Osteoblast (primary cell): Measurements from ENCODE around the gene LRMDA. TPM values are rescaled to one million over a fixed set of nuclear protein-coding genes. Genes with fewer than 3 reads are reported as not detected.

Experiments
- DNase-seq: peaks from one replicate; pipeline ENCODE4 v3.0.0; 2011; ENCODE audit warnings: low spot score, mixed read lengths; ENCODE audit not compliant: insufficient read length; ENCODE audit errors: missing footprints
- H2AFZ ChIP-seq: 2 replicates; pipeline ENCODE4 v1.6.0; 2011; ENCODE audit warnings: mild to moderate bottlenecking, low read length
- H3K27ac ChIP-seq: 2 replicates; pipeline ENCODE4 v1.5.1; 2011; ENCODE audit warnings: mild to moderate bottlenecking, low read depth, low read length, moderate library complexity
- H3K27me3 ChIP-seq: 2 replicates; pipeline ENCODE4 v1.6.0; 2012; ENCODE audit warnings: mild to moderate bottlenecking, control low read depth, inconsistent platforms, low read length, moderate library complexity; ENCODE audit not compliant: insufficient read depth
- H3K36me3 ChIP-seq: 2 replicates; pipeline ENCODE4 v1.5.1; 2011; ENCODE audit warnings: mild to moderate bottlenecking, low read length, control low read depth, moderate library complexity; ENCODE audit not compliant: insufficient read depth
- H3K4me1 ChIP-seq: 2 replicates; pipeline ENCODE4 v1.5.1; 2011; ENCODE audit warnings: mild to moderate bottlenecking, low read length, control low read depth, moderate library complexity; ENCODE audit not compliant: insufficient read depth
- H3K4me2 ChIP-seq: 2 replicates; pipeline ENCODE4 v1.6.0; 2011; ENCODE audit warnings: mild to moderate bottlenecking, low read length; ENCODE audit not compliant: insufficient read depth
- H3K4me3 ChIP-seq: fragments of 200-600 bp; sonication (generic); 3 replicates; pipeline ENCODE4 v1.5.1; 2012; ENCODE audit warnings: mild to moderate bottlenecking, low read length, inconsistent platforms; ENCODE audit not compliant: insufficient read depth
- H3K79me2 ChIP-seq: 2 replicates; pipeline ENCODE4 v1.6.0; 2012; ENCODE audit warnings: mild to moderate bottlenecking, low read length, control low read depth, inconsistent platforms; ENCODE audit not compliant: insufficient read depth
- H3K9me3 ChIP-seq: 2 replicates; pipeline ENCODE4 v1.5.1; 2011; ENCODE audit warnings: low read depth, low read length, control low read depth
- H4K20me1 ChIP-seq: 2 replicates; pipeline ENCODE4 v1.6.0; 2012; ENCODE audit warnings: mild to moderate bottlenecking, low read length, control low read depth; ENCODE audit not compliant: insufficient read depth
- total RNA-seq: library from RNA; depleted of rRNA; stranded (reverse); fragments of >200 nt; gene quantifications from 2 replicates; pipeline ENCODE4 v1.2.3, GENCODE V29; 2012
- TF ChIP-seq, protein P1 (sequence below): IDR thresholded peaks from 2 replicates; pipeline ENCODE4 v1.5.1; 2011; ENCODE audit warnings: mild to moderate bottlenecking, low read depth, low read length, moderate library complexity; ENCODE audit errors: extremely low read depth

LRMDA gene
- total RNA-seq, 1 donor, result 18.5 TPM

GRCh38 chr10:75922435-75922834 is 491.0 kb downstream of the LRMDA start:
- no peaks in the 10 kb centered on the region for H3K27me3 ChIP-seq
- no peaks in the 10 kb centered on the region for H3K36me3 ChIP-seq
- TF ChIP-seq, protein P1, sequence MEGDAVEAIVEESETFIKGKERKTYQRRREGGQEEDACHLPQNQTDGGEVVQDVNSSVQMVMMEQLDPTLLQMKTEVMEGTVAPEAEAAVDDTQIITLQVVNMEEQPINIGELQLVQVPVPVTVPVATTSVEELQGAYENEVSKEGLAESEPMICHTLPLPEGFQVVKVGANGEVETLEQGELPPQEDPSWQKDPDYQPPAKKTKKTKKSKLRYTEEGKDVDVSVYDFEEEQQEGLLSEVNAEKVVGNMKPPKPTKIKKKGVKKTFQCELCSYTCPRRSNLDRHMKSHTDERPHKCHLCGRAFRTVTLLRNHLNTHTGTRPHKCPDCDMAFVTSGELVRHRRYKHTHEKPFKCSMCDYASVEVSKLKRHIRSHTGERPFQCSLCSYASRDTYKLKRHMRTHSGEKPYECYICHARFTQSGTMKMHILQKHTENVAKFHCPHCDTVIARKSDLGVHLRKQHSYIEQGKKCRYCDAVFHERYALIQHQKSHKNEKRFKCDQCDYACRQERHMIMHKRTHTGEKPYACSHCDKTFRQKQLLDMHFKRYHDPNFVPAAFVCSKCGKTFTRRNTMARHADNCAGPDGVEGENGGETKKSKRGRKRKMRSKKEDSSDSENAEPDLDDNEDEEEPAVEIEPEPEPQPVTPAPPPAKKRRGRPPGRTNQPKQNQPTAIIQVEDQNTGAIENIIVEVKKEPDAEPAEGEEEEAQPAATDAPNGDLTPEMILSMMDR, result peak; percentile 52
- no peaks in the 10 kb centered on the region for H3K79me2 ChIP-seq
- H3K4me2 ChIP-seq, result no peak overlapping the region
- H3K9me3 ChIP-seq, result no peaks in the 10 kb centered on the region
- no peaks in the 10 kb centered on the region for H3K4me1 ChIP-seq
- DNase-seq, result no peak
- H2AFZ ChIP-seq, result no peak overlapping the region
- no peak overlapping the region for H3K27ac ChIP-seq
- H3K4me3 ChIP-seq, result no peak overlapping the region
- H4K20me1 ChIP-seq, result peaks cover 4% of the 10 kb centered on the region

GRCh38 chr10:75924309-75924902 is 493.0 kb downstream of the LRMDA start:
- DNase-seq, result no peak
- Histone ChIP-seq H3K4me2 (no peak overlapping the region), H4K20me1 (peaks cover 4% of the 10 kb centered on the region), H3K79me2 (no peaks in the 10 kb centered on the region), H3K27ac (no peak overlapping the region), H3K27me3 (peaks cover 3% of the 10 kb centered on the region), H3K4me3 (no peak overlapping the region), H3K4me1 (no peaks in the 10 kb centered on the region), H3K9me3 (no peaks in the 10 kb centered on the region), H2AFZ (no peak overlapping the region), H3K36me3 (no peaks in the 10 kb centered on the region)
- TF ChIP-seq, protein P1, result no peak

DNA sequence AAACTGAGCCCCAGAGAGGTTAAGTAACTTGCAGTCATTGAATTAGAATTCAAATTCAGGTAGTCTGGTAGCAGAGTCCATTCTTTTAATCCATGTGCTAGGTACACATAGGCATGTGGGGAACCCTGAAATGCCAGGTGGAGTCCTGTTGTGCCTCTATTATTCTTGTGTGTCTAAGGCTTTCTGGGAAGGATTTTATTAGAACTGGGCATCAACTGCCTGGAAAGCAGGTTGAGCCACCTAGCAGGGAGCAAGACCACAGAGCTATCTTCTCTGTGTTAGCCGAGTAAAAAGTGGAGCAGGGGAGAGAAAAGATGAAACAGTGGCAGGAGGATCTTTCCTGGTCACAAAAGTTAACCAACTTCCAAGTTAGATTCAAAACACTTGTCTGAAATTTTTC is 494.6 kb downstream of the LRMDA start:
- TF ChIP-seq, protein P1, result no peak
- H3K79me2 ChIP-seq, result no peaks in the 10 kb centered on the region
- no peaks in the 10 kb centered on the region for H3K36me3 ChIP-seq
- no peak overlapping the region for H2AFZ ChIP-seq
- H3K27ac ChIP-seq, result no peak overlapping the region
- H3K4me3 ChIP-seq, result no peak overlapping the region
- H3K27me3 ChIP-seq, result peaks cover 3% of the 10 kb centered on the region
- no peak overlapping the region for H3K4me2 ChIP-seq
- peaks cover 4% of the 10 kb centered on the region for H4K20me1 ChIP-seq
- H3K4me1 ChIP-seq, result no peaks in the 10 kb centered on the region
- DNase-seq, result no peak
- no peaks in the 10 kb centered on the region for H3K9me3 ChIP-seq

DNA sequence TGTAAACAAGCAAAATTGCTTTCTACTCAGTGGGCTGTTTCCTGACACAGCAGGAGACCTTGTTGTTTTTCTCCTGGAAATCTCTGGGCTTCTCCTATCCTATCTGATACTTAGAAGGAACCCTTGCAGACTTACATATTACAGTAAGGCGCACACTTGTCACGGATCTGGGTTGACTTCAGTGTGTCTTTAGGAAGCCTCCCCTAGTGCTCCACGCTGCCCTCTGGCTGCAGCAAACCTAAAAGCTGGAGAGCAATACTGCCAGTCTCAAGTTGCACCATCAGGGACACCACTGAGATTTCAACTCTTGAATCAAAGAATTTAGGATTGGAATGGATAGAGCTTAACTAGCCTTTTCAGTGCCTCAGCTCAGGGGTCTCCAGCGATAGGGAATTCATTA is 495.3 kb downstream of the LRMDA start:
- no peaks in the 10 kb centered on the region for H3K4me1 ChIP-seq
- no peaks in the 10 kb centered on the region for H3K79me2 ChIP-seq
- H3K4me3 ChIP-seq, result no peak overlapping the region
- H4K20me1 ChIP-seq, result peaks cover 4% of the 10 kb centered on the region
- no peaks in the 10 kb centered on the region for H3K9me3 ChIP-seq
- H3K4me2 ChIP-seq, result no peak overlapping the region
- TF ChIP-seq, protein P1, result peak; percentile 62
- no peak overlapping the region for H2AFZ ChIP-seq
- no peak for DNase-seq
- no peaks in the 10 kb centered on the region for H3K36me3 ChIP-seq
- no peak overlapping the region for H3K27ac ChIP-seq
- peaks cover 3% of the 10 kb centered on the region for H3K27me3 ChIP-seq
